Frontal cortex (tissue), 4 donors: ENCODE data around the gene KCTD20. TPM values are rescaled to one million over a fixed set of nuclear protein-coding genes. Genes with fewer than 3 reads are reported as not detected.
"Not testable (repeated sequence)": the region's sequence is repeated elsewhere in the genome, so short reads cannot be mapped to it uniquely, and the experiment has no call there.

Experiments
- DNase-seq, 2 donors: peaks; one replicate each; pipeline ENCODE4 v3.0.0; 2012; ENCODE audit warnings: low spot score in 2 of 2
- FAIRE-seq: peaks from 2 replicates; lab custom pipeline; 2012; peaks lifted over from hg19 to GRCh38; lab: Jason Lieb, UNC
- total RNA-seq: library from RNA; depleted of rRNA; stranded (reverse); fragments of >200 nt; gene quantifications from one replicate; pipeline ENCODE4 v1.2.3, GENCODE V29; 2014
- donor health status: control.
- donor health status: control.
- donor health status: control.

Gene KCTD20
- total RNA-seq, 1 donor from 2014 or later, result 68.1 TPM

DNA sequence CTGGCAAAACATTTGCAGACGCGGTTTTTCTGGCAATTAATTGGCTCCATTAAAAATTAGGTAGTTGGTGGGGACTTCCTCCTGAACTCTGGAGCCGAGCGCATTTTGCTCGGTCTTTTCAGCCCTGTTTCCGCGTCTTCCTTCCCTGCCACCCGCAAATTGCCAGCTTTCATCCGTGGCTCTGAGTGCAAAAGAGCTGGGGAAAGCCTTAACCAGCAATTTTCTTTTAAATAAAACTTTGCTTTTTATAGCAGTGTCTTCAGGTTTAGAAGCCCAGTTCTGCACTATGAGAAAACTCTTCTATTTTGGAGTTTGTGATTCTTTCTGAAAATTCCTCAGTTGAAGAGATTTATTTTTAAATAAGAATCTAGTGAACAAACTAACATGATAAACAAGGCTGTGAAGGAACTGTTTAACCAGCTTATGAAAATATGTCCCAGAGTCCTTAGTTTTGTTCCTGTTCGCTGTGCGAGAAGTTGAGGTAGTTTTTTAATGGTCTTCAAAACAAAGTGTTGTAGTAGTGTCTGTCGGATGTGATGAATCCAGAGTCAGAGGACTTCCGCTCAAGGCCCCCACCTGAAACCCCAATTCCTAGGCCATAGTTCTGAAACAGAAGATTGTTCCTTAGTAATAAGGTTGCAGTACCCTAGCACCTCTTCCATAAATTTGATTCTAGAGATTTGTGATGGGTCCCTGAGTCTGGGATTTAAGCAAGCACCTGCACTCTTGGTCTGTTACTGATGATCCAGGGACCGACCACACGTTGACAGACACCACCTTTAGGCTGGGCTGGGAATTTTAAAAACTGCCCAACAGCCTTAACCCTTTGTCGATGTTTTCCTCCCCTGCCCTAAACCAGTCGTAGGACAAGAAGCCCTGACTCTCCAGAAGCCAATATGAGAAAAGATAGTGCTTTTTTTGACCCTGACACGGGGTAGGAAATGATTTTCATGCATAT, 950 bp downstream of the KCTD20 start:
- no peak for FAIRE-seq

DNA sequence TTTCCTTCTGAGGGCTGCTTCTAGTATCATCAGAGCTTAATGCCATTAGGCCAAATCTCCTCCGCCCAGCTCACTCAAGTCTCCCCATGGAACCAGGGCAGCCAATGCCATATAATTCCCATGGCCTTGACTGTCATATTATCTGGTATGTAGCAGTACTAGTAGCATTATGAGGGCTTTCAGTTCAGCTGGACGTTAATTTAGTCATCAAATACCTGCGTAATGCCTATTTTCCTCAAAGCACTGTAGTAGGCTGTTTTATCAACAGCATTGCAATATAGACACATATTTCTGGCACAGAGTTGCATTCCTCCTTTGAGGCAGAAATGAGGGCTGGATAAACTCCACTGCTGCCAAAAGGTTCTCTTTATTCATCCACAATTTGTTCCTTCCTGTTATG, 1.7 kb downstream of the KCTD20 start:
- DNase-seq (no peak), FAIRE-seq (no peak)

More for the DNA sequence above, 950 bp downstream of the KCTD20 start:
- peak in 1 of 2 donors; percentile 10 for DNase-seq

DNA sequence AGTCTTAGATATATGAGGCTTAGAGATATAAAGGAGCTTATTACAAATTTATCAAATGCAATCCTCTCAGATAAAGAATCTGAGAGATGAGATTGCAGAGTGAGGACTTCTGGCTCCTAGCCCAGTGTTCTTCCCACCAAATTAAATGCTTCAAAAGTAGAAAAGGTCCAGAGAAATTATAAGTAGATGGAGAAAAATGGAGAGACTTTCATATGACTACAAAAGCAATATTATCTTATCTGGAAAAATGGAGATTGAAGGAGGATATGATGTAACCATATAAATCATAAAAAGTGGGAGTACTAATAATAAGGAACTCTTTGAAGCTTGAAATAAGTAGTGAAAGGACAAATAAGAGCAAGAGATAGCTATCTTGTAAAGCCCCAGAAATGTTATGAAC, 2.8 kb downstream of the KCTD20 start:
- DNase-seq, result no peak
- no peak for FAIRE-seq

DNA sequence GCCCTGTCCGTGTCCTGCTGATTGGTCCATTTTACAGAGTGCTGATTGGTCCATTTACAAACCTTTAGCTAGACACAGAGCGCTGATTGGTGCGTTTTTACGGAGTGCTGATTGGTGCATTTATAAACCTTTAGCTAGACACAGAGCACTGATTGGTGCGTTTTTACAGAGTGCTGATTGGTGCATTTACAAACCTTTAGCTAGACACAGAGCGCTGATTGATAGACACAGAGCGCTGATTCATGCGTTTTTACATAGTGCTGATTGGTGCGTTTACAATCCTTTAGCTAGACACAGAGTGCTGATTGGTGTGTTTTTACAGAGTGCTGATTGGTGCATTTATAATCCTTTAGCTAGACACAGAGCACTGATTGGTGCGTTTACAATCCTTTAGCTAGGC, 6.4 kb downstream of the KCTD20 start:
- FAIRE-seq, DNase-seq: not testable (repeated sequence)

DNA sequence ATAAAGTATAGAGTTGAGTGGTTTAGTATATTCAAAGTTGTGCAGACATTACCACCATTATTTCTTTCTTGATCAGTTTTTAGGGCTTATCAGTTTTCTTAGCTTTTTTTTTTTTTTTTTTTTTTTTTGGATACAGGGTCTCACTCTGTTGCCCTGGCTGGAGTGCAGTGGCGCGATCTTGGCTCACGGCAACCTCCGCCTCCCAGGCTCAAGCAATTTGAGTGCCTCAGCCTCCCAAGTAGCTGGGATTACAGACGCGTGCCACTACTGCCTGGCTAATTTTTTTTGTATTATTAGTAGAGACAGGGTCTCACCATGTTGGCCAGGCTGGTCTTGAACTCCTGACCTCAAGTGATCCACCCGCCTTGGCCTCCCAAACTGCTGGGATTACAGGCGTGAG, 10.1 kb downstream of the KCTD20 start:
- FAIRE-seq, DNase-seq: not testable (repeated sequence)

DNA sequence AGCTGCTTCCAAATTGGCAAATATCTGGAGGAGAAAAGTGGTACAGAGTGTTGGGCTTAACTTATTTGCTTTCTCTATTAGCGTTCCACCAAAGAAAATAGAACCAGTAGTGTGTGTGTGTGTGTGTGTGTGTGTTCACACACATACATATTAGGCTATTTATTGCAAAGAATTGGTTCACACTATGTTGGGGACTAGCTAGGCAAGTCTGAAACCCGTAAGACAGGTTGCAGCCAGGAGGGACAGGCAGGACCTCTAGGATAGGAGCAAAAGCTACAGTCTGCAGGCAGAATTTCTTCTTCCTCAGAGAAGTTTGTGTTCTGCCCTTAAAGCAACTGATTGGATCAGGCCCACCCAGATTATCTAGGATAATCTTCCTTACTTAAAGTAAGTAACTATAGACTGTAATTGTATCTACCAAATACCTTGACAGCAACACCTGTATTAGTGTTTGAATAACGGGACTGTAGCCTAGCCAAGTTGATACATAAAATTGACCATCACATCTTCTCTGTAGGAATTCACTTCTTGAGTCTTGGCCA, 12.8 kb downstream of the KCTD20 start:
- FAIRE-seq (no peak), DNase-seq (no peak)

DNA sequence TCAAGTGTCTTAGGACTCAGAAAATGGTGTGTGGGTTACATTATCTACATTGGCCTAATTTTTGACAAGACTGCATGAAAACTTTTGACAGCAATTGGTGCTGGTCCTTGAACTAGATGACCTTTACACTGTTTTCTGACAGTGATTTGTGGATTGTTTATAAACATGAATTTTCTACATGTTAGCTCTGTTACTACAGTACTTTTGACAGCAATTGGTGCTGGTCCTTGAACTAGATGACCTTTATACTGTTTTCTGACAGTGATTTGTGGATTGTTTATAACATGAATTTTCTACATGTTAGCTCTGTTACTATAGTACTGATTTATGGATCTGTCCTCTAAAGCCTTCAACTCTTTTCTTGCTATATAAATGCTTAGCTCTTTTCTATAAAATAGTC, 16.7 kb downstream of the KCTD20 start:
- DNase-seq, result no peak
- no peak for FAIRE-seq

DNA sequence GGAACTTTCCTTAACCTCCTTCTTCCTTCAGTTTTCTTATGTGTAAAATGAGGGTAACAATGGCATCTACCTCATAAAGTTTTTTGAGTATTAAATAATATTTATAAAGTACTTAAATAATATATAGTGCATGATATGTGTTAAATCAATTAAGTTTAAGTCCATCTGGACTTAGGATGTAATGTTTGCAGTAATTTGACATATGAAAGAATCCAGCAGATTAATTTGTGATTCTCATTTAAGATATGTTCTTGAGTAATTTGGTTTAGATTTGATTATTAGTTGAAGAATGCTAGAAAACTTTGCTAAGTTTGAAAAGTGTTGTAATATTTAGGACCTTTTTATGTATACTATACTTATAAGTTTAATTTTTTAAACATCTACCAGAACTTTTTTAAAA, 18.1 kb downstream of the KCTD20 start:
- DNase-seq, result no peak
- no peak for FAIRE-seq

DNA sequence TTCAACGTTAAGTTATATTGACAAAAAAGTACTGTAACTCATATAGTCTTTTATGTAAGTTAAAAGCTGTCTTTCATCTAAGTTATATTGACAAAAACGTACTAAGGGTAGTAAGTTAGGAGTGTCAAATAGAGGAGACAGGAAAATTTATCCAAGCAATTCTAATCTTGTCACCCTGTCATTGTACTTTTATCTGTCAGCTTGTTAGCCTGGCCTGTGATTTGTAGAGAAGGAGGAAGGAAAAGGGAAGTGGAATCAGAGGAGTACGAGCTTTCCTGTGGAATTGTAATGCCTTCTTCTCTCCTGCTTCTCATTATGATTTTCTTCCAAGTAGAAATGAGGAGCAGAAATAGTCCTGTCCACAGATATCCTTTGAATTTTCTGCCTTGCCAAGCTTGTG, 18.8 kb downstream of the KCTD20 start:
- FAIRE-seq, result no peak
- DNase-seq, result no peak

DNA sequence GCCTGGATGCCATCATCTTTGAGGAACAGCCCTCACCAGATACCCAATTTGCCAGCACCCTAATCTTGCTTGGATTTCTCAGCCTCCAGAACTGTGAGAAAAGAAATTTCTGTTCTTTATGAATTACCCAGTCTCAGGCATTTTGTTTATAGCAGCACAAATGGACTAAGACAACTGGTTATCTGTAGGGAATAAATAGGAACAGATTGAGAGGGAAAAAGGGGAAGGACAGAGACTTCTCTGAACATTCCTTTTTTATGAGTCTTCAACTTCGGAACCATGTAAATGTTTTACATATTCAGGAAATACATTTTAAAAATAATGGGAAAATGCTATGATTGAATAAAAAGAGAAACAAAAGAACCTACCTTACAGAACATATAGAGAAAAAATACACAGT, 20.9 kb downstream of the KCTD20 start:
- FAIRE-seq, result no peak

DNA sequence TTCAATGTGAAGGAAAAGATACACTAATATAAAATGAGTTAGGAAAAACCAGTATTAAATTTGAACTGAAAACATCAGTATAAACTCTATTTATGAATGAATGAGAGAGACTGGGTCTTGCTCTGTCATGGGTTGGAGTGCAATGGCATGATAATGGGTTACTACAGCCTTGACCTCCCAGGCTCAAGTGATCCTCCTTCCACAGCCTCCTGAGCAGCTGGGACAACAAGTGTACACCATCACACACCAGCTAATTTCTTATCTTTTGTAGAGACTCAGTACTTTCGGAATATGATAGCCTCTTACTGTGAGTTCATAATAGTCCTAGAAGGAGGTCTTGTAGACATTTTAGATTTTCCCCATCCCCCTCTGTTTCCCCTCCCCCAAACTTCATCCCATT, 21.4 kb downstream of the KCTD20 start:
- FAIRE-seq (no peak), DNase-seq (no peak)

More for the DNA sequence above, 20.9 kb downstream of the KCTD20 start:
- DNase-seq, result no peak

DNA sequence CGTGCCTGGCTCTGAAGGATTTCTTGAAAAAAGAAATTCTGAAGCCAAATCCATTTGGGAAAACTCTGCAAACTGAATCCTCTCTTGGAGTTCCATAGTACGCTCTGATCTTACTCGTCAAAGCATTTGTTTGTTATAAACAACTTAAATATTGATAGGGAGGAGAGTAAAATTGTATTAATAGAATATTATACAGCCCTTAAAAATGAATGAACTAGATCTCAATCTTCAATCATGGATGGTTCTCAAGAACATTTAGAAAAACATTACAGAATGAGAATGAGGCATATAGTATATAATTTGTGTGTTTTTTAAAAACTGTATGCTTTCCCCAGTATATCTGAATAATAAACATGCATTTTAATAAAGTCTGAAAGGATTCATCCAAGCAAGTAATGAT, 24.8 kb downstream of the KCTD20 start:
- DNase-seq (no peak), FAIRE-seq (no peak)

DNA sequence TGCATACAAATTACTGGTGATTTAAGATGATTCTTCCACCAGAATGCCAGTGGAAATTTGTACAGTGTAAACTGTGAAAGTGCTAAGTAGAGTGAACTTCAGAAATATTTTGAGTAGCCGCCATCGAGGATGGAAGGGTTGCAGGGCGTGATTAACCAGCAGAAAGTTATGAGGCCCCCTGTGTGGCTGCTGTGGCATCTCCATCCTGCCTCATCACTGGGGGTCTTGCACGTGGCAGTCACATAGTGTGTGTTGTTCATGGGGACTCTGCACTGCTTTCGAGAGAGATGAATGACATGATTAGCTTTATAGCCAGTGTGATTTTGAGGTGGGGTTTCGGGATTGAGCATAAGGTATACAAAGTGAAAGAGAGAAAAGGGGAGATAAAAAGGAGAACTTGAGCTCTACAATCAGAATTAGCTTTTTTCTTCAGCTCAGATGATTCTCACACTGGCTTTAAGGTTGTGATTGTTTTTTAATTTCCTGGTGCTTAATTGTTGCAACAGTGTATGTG, 26.4 kb downstream of the KCTD20 start:
- FAIRE-seq, result no peak

DNA sequence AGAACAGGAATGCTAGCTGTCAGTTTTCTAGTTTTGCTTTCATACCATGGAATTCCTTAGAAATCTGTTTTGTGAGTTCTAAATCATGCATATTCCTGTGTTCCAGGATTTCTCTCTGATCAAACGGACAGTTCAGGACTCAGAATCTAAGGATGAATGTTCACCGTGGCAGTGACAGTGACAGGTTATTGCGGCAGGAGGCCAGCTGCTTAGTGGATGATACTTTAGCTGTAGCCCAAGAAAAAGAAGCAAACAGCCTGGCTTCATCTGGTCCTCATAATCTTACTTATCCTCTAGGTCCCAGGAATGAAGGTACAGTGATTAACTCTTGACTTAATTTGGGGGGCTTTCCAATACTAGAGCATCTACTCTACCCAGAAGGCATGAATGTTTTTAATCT, 27.1 kb downstream of the KCTD20 start:
- FAIRE-seq (no peak), DNase-seq (no peak)

More for the DNA sequence above, 26.4 kb downstream of the KCTD20 start:
- DNase-seq, result no peak

DNA sequence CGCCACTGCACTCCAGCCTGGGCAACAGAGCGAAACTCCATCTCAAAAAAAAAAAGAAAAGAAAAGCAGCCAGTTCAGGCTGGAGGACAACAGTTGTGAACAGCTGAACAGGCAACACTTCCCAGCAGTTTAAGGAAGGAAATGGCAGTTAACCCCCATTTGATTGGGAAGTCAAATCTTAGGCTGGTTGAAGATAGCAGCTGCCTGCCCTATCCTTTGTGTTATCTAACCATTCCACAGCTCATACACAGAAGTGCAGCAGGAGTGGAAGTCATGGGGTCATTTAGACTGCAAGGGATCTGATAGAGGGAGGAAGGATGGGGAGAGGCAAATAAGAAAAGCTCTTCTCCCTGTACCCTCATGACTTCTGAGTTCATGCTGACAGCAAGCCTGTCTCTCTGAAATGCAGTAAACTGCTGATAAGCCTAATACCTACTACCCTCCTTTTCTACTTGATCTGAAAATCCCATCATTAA, 35.3 kb downstream of the KCTD20 start:
- no peak for FAIRE-seq

DNA sequence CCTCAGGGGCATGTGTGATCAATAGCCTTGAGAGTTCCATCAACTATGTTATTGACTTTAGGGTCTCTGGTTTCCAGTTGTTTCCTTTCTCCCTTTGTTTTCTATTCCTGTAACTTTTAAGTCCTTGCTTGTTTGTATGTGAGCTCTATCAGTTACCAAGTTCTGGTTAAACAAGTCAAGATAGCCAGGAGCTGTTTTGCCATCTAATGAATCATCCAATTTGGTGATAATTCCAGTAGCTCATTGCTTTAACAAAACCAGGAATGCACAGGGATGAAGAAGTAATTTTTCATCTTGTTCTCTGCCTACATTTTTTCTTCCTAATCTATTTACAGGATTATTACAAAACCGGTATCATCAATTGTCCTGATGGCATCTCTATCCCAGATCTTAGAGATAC, 36.5 kb downstream of the KCTD20 start:
- DNase-seq (no peak), FAIRE-seq (no peak)

More for the DNA sequence above, 35.3 kb downstream of the KCTD20 start:
- DNase-seq, result no peak

DNA sequence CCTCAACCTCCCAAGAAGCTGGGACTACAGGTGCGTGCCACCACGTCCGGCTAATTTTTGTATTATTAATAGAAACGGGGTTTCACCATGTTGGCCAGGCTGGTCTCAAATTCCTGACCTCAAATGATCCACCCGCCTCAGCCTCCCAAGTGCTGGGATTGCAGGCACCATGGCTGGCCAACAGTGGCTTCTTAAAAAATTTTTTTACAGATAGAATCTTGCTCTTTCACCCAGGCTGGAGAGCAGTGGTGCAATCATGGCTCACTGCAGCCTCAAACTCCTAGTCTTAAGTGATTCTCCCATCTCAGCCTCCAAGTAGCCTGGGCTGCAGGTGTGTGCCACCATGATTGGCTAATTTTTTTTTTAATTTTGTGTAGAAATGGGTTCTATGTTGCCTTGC, 40.5 kb downstream of the KCTD20 start:
- FAIRE-seq, DNase-seq: not testable (repeated sequence)

DNA sequence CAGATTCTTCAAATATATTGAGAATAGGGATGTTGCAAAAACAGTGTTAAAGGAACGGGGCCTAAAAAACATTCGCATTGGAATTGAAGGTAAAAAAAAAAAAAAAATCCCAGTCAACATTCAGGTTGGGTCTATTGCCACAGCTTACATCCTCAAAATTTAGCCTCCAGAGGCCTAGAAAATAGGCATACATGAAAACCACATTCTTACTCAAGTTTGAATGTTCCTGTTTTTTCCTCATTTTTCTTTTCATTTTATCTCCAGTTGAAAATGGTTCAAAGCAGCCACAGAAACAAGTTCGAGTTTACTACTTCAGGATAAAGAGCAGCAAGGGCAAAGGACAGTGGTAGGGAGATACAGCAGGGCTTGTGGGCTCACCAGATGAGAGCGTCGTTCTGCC, 41.9 kb downstream of the KCTD20 start:
- DNase-seq, result no peak
- no peak for FAIRE-seq

DNA sequence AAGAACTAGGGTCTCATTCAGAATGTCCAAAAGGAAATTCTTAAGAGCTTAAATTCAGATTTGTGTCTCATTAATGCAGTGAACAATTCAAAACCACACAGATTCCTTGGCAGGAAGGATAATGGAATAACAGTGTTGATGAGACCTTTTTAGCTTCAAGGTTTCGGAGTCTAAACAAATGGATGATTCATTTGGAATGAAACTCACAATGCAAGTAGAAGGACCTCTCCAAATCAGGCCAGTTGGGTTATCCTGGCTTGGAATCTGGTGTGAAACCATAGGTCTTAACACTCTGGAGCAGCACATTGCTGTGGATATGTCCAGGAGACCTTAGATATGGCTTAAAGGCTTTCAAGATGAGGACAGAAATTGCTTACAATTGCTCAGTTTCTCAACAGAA, 44.9 kb downstream of the KCTD20 start:
- no peak for DNase-seq
- FAIRE-seq, result no peak

DNA sequence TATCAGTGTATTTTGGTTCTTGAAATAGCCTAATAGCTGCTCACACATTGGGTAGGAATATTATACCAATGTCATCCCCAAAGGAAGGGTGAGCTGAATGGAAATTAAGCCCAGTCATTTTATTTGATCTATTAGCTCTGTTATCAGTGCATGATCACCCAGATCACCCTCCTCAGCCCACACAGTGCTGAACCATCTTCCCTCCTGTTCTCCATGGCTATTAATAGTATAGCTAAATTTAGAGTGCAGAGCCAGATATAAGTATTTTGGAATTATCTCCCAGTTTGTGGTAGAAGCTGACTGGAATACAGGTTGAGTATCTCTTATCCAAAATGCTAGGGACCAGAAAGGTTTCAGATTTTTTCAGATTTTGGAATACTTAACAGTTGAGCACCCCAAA, 45.4 kb downstream of the KCTD20 start:
- no peak for DNase-seq
- no peak for FAIRE-seq

DNA sequence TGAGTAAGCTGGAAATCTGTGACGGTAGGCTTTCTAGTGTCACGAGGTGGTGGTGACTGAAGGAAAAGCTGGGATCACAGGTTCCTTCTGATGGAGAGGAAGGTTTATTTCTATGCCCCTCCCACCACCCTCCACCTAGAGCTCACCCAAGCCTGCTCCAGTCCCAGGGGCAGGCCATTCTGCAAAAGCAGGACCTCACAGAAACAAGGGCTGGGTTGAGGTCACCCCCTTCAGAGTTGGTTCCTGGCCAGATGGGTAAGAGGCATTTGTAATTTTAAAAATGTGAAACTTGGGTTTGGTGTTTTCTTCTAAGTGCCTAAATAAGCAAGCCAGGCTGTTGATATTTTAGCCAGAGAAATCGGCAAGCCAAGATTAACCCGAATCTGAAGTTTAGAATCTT, 46.6 kb downstream of the KCTD20 start:
- DNase-seq (no peak), FAIRE-seq (no peak)
